Vagina (tissue), 2 donors: ENCODE results near the gene LYPD8. TPM values are rescaled to one million over a fixed set of nuclear protein-coding genes. Genes with fewer than 3 reads are reported as not detected.

Experiments
- DNase-seq, 2 donors: peaks; one replicate each; pipeline ENCODE4 v3.0.0-alpha.2; 2017; ENCODE audit errors: extremely low spot score in 2 of 2
- H3K27ac ChIP-seq: fragments of 200-600 bp; sonication (generic); one replicate; pipeline ENCODE4 v1.5.1; 2019
- H3K27me3 ChIP-seq: fragments of 200-600 bp; sonication (generic); one replicate; pipeline ENCODE4 v1.5.1; 2019
- H3K36me3 ChIP-seq, 2 donors: fragments of 200-600 bp; sonication (generic); one replicate each; pipeline ENCODE4 v1.5.1; 2017 to 2019
- H3K4me1 ChIP-seq: fragments of 200-600 bp; sonication (generic); one replicate; pipeline ENCODE4 v1.5.1; 2019
- H3K4me3 ChIP-seq, 2 donors: fragments of 200-600 bp; sonication (generic); 1 replicate in 1 of 2; 2 replicates in 1 of 2; pipeline ENCODE4 v1.5.1; 2016 to 2019
- H3K9me3 ChIP-seq: fragments of 200-600 bp; sonication (generic); one replicate; pipeline ENCODE4 v1.5.1; 2019
- CTCF ChIP-seq, 3 experiments: fragments of 450-650 bp in 2 of 3; fragments of 200-600 bp in 1 of 3; sonication (generic) in 1 of 3; IDR thresholded peaks; one replicate each; pipeline ENCODE4 v1.5.1; 2017 to 2019; ENCODE audit warnings: antibody characterized with exemption in 3 of 3, mild to moderate bottlenecking in 2 of 3, moderate library complexity in 2 of 3
- POLR2A ChIP-seq, 2 donors: fragments of 450-650 bp; IDR thresholded peaks; one replicate each; pipeline ENCODE4 v1.6.1; 2017; ENCODE audit warnings: antibody characterized with exemption in 2 of 2, mild to moderate bottlenecking in 2 of 2, moderate library complexity in 2 of 2
- POLR2AphosphoS5 ChIP-seq, 2 donors: sonication (generic); formaldehyde crosslinking; IDR thresholded peaks; one replicate each; pipeline ENCODE4 v1.9.0; 2017; ENCODE audit warnings: antibody characterized with exemption in 2 of 2, mild to moderate bottlenecking in 2 of 2, low read depth in 1 of 2; ENCODE audit not compliant: insufficient read depth in 1 of 2
- intact Hi-C: fragments of 100-400 bp; cut with DNase I; formaldehyde crosslinking; loops from one replicate; pipeline ENCODE4 v1.15.1; 2023
- total RNA-seq: library from RNA; depleted of rRNA; stranded (reverse); fragments of >200 nt; gene quantifications from one replicate; pipeline ENCODE4 v1.2.3, GENCODE V29; 2016

Gene LYPD8
- total RNA-seq, 1 donor from 2014 or later, result not detected

- Histone ChIP-seq H3K4me3 (no peak overlapping the region), H3K36me3 (no peaks in the 10 kb centered on the region), H3K27me3 (no peaks in the 10 kb centered on the region), H3K9me3 (no peaks in the 10 kb centered on the region), H3K4me1 (no peaks in the 10 kb centered on the region), H3K27ac (no peak overlapping the region)
- intact Hi-C loops, result no loop called here
- DNase-seq, result no peak
- no peak for TF ChIP-seq POLR2AphosphoS5 (IDR thresholded peaks at IDR 0.05; ENCODE audit: insufficient read depth in 1 of 2, low read depth in 1 of 2)
- no peak for TF ChIP-seq POLR2A (IDR thresholded peaks at IDR 0.05)
- no peak for TF ChIP-seq CTCF (IDR thresholded peaks at IDR 0.05)
These were observed 23.8 kb upstream of the LYPD8 start for GRCh38 chr1:248779350-248779749.

- DNase-seq, result no peak
- Histone ChIP-seq H3K36me3 (no peaks in the 10 kb centered on the region), H3K27me3 (no peaks in the 10 kb centered on the region), H3K4me1 (no peaks in the 10 kb centered on the region), H3K9me3 (no peaks in the 10 kb centered on the region), H3K4me3 (no peak overlapping the region), H3K27ac (no peak overlapping the region)
- intact Hi-C loops, result no loop called here
- no peak for TF ChIP-seq CTCF (IDR thresholded peaks at IDR 0.05)
- TF ChIP-seq POLR2A (IDR thresholded peaks at IDR 0.05), result no peak
- no peak for TF ChIP-seq POLR2AphosphoS5 (IDR thresholded peaks at IDR 0.05; ENCODE audit: insufficient read depth in 1 of 2, low read depth in 1 of 2)
These were observed 23.3 kb upstream of the LYPD8 start for GRCh38 chr1:248778906-248779305.

- Histone ChIP-seq H3K27ac (no peak overlapping the region), H3K9me3 (no peaks in the 10 kb centered on the region), H3K4me1 (no peaks in the 10 kb centered on the region), H3K27me3 (no peaks in the 10 kb centered on the region), H3K36me3 (no peaks in the 10 kb centered on the region), H3K4me3 (no peak overlapping the region)
- TF ChIP-seq POLR2A (IDR thresholded peaks at IDR 0.05) (no peak), POLR2AphosphoS5 (IDR thresholded peaks at IDR 0.05; ENCODE audit: insufficient read depth in 1 of 2, low read depth in 1 of 2) (no peak), CTCF (IDR thresholded peaks at IDR 0.05) (no peak)
- intact Hi-C loops, result no loop called here
- DNase-seq, result no peak
These were observed 21.4 kb upstream of the LYPD8 start for GRCh38 chr1:248776991-248777390.

- DNase-seq, result no peak
- Histone ChIP-seq H3K36me3 (no peaks in the 10 kb centered on the region), H3K4me3 (no peak overlapping the region), H3K27me3 (no peaks in the 10 kb centered on the region), H3K4me1 (no peaks in the 10 kb centered on the region), H3K27ac (no peak overlapping the region), H3K9me3 (no peaks in the 10 kb centered on the region)
- intact Hi-C loops, result no loop called here
- no peak for TF ChIP-seq POLR2AphosphoS5 (IDR thresholded peaks at IDR 0.05; ENCODE audit: insufficient read depth in 1 of 2, low read depth in 1 of 2)
- TF ChIP-seq POLR2A (IDR thresholded peaks at IDR 0.05), result no peak
- TF ChIP-seq CTCF (IDR thresholded peaks at IDR 0.05), result no peak
These were observed 19.9 kb upstream of the LYPD8 start for GRCh38 chr1:248775441-248775840.

GRCh38 chr1:248759644-248760043 lies 4.1 kb upstream of the LYPD8 start:
- Histone ChIP-seq H3K9me3 (no peaks in the 10 kb centered on the region), H3K4me1 (no peaks in the 10 kb centered on the region), H3K27ac (no peak overlapping the region), H3K27me3 (no peaks in the 10 kb centered on the region), H3K4me3 (no peak overlapping the region), H3K36me3 (no peaks in the 10 kb centered on the region)
- TF ChIP-seq CTCF (IDR thresholded peaks at IDR 0.05) (no peak), POLR2AphosphoS5 (IDR thresholded peaks at IDR 0.05; ENCODE audit: insufficient read depth in 1 of 2, low read depth in 1 of 2) (no peak), POLR2A (IDR thresholded peaks at IDR 0.05) (no peak)
- no peak for DNase-seq
- intact Hi-C loops, result no loop called here
